Hematopoietic multipotent progenitor cell treated with erythropoietin and hydrocortisone succinate and interleukin-3 and kit ligand, for 8 days (in vitro differentiated cells): Measurements from ENCODE around the gene DDX24.

Source experiments
- DNase-seq: peaks from one replicate; pipeline ENCODE4 v3.0.0-alpha.2; 2015

The DDX24 gene

DNA sequence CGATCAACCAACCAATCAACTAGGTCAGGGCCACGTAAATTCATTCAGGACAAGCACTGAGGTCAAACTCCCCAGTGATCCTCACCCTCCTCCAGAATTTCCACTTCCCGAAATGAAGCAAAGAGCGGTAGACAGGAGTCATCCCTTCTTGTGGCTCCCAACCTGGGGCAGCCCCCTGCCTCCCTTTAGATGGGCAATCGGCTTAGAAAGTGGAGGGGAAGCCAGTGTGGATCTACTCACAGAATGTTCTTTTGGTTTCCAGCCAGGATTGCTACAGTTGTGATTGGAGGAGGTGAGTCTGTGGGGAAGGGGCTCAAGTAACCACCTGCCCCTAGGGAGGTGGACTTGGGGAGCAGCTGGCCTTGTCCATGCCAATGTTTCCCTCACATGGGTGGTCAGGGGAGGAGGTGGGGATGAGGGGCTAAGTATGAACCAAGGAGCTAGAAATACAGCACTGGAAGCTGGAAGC lies 33.6 kb upstream of the DDX24 start:
- DNase-seq: no peak

DNA sequence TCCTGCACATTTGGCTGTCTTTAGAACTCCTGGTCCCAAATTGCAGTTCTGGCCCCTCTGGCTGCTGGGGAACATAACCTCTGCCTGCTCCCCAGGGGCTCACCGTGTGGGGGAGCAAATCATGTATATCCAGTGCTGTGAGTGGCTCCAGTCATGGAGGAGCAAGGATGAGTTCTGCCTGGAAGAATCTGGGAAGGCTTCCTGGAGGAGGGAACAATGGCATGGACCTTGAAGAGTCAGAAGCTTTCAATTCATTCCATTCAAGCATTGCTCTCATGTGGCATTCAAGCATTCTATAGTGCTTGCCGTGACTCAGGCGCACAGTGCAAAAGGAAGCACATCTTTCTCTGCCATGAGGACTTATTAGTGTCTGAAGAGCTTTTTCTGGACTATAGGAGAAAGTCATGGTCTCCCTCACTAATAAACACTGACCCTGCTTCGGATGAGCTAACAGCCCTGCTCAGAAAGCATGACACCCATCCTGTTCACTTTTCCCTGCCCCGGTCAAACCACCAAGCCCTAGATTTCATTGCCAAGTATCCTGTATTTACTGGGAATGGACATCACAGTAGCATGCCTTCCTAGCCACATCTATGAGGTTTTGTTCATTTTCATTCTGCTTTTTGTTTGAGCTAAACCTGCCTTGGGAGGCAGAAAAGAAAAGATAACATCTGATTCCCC lies 33.0 kb upstream of the DDX24 start:
- DNase-seq: no peak

DNA sequence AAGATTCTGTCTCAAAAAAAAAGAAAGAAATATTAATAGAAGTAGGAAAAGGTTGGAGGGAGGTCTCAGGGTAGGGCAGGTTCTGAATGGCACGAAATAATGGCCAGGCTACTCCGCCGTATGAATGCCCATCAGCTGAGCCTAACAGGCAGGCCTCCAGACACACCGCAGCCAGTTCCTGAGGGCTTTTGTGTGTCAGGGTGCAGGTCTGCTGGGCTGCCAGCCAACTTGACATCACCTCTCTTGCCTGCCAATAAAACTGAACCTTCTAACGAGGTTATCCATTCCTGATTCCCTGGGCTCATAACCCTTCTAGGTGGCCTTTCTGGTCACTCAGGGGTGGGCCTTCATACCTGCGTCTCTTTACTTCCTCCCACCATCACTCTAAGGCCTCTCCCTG lies 32.5 kb upstream of the DDX24 start:
- DNase-seq: no peak

DNA sequence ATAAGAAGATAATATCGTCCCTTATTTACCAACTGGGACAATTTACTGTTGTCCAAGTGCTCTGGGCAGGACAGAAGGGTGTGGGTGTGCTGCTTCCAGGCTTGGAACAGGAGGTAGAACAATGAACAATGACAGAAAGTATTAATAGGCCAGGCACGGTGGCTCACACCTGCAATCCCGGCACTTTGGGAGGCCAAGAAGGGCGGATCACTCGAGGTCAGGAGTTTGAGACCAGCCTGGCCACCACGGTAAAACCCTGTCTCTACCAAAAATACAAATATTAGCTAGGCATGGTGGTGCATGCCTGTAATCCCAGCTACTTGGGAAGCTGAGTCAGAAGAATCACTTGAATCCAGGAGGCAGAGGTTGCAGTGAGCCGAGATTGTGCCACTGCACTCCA lies 32.1 kb upstream of the DDX24 start:
- no peak for DNase-seq

DNA sequence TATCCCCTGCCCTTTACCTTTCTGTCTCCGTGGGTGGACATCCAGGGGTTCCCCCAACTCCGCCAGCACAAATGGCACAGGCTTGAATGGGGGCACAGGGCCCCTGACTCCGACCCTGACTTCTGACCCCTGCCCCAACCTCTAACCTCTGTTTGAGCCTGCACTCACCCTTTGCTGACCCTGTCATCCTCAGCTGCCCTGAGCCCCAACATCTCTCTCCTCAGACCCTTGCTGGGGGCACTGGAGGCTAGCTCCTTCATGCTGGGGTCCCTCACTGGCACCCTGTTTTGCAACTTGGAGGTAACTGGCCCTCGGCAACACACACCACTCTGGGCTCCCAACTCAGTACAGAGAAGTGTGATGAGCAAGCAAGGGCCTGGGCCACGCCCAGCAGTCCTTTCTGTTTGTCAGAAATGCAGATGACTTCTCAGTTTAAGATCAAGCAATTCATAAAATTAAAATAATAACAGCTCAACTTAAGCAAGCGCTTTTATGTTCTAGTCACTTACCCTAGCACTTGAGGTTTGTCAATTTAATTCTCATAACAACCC lies 31.6 kb upstream of the DDX24 start:
- DNase-seq: no peak

DNA sequence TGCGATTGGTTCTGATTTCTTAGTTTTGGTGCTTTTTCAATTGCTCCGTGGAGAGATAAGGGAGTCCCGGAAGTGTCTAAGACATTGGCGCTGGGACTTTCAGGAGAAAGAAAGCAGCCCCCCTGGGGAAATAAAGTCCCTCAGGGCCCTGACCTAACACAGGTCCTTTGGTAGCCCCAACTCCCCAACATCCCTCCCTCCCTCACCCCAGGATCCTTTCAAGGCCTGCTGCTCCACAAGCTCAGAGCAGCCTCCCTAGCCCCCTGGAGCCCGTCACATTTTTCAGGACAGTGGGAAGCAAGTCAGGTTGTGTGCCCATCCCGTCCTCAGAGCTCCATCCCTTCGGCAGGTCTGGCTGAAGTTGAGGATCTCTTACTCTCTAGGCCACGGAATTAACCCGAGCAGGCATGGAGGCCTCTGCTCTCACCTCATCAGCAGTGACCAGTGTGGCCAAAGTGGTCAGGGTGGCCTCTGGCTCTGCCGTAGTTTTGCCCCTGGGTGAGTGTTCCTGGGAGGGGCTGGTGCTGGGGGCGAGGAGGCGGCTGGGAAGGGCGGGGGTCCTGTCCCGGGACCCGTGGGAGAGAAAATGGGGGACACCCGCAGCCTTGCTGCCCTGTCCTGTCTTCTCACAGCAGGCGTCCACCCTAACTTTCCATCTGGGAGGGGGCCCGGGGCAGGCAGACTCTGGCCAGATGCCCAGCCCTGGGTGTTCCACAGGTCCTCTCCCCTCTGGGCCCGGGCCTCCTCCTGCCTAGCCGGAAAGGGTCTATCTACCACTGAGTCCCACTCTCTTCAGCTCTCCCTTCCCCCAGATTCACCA lies 30.5 kb upstream of the DDX24 start:
- no peak for DNase-seq

DNA sequence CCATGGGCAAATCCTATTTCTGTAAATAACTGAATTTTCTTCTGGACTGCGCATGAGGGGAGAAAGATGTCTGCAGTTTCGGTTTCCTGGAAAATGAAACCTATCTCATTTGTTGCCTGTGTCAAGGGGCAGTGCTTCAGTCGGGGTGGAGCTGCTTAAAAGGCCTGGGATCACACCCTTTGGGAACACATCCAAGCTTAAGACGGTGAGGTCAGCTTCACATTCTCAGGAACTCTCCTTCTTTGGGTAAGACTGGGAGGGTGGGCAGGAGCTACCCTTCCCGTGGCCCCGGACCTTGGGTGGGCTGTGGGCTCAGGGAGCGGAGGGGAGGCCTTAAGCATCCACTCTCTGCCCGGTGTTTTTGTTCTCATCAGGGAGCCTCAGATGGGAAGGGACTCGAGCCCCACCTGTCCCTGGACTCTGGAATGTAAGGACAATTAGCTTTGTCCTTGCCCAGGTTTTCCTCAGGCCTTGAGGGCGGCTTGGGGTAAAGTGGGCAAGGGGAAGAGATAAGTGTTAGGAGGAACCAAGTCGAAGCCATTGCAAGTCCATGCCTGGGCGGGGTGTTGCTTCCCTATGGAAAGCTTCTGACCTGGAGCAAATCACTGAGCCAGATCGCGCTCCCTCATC lies 29.7 kb upstream of the DDX24 start, which contains the start of gene IFI27:
Gene IFI27, plus strand, starts transcription at position 185 of the 630 bp plus-strand sequence.
- peak; percentile 87 for DNase-seq

DNA sequence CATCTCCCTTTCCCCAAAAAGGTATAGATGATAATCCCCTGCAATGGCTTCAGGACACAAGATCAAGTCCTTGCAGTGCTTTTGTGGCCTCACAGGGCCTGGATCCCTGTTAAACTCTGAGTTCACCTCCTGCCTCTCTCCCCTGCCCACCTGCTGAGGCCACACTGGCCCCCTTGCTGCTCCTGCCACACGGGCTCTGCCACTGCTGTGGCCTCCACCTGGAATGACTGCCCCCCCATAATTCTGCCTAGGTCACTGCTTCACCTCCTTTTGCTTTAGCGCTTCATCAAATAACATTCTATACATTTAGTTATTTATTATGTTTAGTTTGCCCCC lies 28.9 kb upstream of the DDX24 start:
- no peak for DNase-seq

DNA sequence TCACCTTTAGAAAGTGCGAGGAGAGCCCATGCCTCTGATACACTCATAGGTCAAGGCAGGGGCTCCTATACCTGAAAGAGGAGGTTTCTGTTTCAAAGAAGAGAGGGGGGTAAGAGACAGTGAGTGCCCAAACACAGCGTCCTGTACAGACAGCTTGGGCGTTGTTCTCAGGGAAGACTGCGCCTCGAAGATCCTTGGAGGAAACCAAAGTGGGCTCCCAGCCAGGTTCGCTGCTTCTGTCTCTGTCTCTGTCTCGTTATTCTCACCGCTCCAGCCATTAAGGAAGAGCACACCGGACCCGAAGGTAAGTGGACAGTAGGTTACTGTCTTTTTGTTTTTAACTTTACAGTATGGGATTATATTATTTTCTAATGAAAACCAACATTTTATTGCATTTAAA lies 23.7 kb upstream of the DDX24 start:
- DNase-seq: no peak

DNA sequence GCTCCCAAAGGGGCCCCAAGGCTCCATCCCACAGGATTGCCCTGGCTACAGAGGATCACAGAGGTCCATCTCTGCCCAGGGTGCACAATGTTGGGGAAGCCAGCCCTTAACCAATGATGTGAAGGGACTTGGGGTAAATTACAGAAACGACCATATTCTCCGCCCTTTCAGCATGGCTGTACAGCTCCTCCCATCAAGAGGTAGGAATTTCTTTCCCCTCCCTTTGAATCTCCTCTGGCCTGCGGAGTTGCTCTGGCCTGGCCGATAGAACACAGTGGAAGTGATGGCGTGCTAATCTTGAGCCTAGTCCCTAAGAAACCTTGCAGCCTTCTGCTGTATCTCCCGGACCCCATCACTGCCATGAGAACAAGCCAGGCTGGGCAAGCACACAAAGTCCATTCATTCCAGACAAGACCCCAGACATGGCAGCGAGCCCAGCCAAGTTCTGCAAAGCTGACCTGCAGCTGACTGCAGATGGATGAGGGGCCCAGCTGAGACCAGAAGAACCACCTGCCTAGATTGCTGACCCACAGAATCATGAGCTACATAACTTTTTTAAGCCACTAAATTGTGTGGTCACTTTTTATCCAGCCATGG lies 22.6 kb upstream of the DDX24 start:
- DNase-seq: no peak

DNA sequence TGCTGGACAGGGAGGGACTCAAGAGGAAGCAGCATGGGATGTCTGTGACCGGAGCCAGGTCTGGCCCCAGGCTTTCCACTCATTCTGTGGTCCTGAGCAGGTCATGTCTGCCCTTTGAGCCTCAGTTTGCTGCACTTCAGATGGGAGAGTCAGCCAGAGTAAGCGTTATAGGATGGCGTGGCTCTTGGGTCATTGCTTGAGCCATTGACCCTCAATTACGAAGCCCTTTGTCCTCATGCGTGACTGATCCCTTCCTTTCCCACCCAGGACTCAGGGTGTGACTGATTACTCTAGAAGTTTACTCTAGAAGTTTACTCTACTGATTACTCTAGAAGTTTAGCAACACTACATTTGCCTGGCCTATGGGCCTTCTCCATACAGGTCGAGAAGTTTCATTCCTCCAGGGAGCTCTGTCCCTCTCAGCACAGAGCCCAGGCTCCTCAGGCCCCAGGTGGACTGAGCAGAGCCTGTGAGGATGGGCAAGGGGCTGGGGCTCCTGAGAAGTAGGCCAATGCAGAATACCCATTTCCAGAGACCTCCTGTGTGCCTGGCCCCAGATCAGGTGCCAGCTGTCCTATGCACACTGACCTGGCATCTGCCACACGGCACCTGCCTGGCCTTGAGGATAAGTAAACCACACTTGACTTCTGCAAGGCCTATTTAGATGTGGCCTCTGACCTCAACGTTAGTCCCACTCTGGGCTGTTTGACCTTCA lies 21.9 kb upstream of the DDX24 start:
- no peak for DNase-seq

DNA sequence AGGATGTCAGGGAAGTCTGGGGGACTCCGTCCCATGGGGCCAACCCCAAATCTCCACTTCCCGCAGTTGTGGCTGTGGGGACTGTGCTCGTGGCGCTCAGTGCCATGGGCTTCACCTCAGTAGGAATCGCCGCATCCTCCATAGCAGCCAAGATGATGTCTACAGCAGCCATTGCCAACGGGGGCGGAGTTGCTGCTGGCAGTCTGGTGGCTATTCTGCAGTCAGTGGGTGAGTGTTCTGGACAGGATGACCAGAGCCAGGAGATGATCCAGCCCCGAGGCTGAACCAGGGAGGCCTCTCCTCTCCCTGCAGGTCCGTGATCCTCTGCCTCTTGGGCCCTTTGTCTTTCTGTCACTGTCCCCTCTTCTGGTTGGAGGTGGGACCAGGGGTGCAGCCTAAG lies 20.7 kb upstream of the DDX24 start:
- no peak for DNase-seq

DNA sequence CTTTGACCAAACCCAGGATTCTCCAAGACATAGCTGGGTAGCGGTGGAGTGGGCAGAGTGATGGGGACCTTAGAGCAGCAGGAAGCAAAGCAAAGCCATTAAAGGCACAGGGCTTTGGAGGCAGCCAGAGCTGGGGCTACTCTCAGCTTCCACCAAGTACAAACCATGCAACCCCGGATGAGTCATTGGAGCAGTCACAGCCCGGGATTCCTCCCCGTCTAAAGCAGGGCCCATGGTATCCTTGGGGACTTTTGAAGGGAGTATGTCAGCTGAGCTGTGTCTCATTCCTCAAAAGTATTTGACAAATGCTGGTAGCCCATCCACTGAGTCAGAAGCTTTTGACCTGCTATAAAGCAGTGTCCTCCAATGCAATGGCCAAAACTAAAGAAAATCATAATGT lies 19.8 kb upstream of the DDX24 start:
- no peak for DNase-seq

DNA sequence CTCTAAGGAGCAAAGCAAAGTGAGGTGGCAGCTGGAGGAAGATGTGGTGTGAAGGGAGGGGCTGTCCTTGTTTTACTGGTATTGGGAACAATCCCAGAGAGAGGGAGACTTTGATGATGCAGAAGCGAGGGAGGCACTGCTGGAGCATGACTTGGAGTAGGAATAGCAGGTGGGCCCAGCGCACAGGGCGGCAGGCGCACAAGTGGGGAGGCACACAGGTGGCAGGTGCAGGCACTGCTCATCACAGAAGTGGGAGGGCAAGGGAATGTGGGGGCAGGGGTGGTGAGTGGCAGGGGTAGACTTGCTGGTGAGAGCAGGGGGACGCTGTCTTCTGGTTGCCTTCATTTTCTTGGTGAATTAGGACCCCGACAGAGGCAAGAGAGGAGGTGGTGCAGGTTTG lies 18.0 kb upstream of the DDX24 start:
- DNase-seq: no peak

DNA sequence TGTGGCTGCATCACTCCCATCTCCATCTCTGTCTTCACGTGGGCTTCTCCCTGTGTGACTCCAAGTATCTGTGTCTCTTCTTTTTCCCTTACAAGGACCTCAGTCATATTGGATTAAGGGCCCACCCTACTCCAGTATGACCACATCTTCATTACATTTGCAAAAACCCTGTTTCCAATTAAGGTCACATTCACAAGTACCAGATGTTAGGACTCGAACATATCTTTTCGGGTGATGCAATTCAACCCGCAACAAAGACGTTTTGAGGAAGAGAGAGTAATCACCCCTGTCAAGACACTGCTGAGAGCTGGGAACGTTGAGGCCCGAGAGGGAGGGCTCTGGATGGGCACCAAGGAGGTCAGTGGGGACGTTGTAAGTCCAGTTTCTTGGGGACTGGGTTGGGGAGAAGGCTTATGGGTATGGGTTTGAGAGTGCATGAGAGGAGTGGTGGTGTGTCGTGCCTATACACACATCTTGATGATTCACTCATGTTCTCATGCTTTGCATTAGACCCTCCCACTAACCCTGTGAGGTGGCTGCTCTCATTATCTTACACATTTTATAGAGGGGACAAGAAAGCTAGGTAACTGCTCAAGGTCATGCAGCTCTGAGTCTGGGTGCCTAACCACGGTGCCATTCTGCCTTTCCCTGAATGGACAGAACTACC lies 17.5 kb upstream of the DDX24 start:
- DNase-seq: no peak

DNA sequence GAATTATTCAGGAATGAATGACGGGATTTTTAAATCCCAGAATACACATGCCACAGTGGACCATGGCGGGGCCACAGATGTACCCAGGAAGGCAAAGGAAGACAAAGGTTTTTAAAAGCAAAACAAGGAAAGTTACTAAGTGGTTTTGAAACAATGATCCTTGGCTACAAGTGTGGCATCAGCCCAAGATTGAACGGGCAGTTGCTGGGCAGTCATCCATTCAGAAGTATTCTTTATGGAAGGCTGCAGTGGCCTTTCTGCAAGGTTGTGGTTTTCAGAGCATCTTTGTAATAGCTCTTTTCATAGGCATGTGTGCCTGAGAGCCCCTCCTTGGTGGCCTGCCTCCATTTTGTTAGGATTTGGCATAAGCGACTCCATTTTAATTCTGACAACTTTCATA lies 16.1 kb upstream of the DDX24 start:
- no peak for DNase-seq

DNA sequence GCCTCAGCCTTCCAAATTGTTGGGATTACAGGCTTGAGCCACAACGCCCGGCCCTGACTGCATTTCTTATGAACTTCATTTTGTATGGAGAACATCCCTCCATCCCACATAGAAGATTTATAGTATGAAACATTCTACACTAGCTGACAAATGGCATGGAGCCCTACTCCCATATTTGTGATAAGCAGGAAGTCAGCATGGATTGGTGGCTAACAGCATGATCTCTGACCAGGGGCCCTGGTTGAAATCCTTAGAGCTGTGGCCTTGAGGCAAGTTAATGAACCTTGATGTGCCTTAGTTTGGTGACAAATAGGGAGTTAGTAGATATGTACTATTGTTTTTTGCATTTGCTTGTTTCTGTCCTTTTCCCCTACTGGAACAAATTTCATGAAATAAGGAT lies 12.4 kb upstream of the DDX24 start:
- DNase-seq: no peak

DNA sequence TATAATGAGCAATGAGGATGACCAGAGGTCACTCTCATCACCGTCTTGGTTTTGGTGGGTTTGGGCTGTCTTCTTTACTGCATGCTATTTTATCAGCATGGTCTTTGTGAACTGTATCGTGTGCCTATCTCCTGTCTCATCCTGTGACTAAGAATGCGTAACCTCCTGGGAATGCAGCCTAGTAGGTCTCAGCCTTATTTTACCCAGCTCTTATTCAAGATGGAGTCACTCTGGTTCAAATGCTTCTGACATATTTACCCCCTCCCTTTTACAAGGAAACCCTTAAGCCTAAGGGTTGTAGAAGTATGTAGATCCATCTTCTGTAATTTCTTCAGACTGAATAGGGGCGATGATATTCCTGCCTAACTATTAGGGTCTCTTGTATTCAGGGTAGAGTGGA lies 8.5 kb upstream of the DDX24 start:
- DNase-seq: no peak

DNA sequence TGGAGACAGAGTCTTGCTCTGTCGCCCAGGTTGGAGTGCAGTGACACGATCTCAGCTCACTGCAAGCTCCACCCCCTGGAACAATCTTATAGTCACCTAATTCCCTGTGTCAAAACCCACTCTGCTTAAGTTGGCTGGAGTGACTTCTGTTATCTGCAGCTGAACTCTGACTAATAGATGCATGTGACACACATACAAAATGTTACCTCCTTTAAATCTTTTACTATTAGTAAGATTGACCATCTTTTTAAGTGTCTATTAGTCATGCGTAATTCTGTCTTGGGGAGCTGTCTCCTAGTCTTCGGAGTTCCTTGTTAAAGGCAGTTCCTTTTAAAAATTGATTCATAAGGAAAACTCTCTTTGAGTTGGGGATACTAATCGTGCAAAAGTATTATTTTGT lies 7.5 kb upstream of the DDX24 start:
- no peak for DNase-seq

DNA sequence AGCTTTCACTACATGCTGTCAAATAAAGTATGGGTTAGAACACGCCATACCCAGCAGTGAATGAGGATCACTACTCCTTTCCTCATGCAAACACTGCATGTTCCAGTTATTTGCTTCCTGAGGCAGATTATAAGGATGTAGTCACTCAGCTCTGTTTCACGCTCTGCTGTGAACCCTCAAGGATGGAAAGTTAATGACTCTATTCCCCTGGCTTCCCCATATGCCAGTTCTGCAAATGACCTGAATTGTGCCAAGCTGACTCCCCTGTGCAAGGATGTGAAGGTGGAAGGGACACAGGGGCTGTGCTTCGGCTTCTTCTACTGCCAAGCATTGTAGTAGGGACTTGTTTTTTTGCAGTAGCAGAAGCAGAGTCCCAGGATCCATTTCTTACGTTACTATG lies 6.9 kb upstream of the DDX24 start:
- no peak for DNase-seq

DNA sequence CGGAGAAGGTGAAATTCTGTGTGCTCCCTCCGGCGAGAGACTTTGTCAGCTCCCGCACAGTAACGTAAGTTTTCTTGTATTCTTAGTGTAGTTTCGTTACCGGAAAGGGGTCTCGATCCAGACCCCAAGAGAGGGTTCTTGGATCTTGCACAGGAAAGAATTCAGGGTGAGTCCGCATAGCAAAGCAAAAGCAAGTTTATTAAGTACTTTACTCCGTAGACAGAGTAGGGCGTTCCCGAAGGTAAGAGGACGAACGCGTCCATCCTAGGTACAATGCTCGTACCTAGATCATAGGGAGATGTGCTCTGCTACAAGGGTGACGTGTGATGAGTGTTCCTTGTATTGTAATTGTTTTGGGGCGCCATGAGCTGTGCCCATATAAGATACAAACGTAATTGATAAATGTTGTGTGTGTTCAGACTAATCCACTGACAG lies 401 bp upstream of the DDX24 start:
- DNase-seq: no peak
